ENCODE measurements around the gene EXD3. TPM values are rescaled to one million over a fixed set of nuclear protein-coding genes. Genes with fewer than 3 reads are reported as not detected.
A peak's percentile ranks its signal among the peaks of the same experiment; 100 is the strongest.

EXD3 gene
- total and polyA plus RNA-seq, 7 donors: 8.9 to 29.7 (median 18.0) TPM

DNA sequence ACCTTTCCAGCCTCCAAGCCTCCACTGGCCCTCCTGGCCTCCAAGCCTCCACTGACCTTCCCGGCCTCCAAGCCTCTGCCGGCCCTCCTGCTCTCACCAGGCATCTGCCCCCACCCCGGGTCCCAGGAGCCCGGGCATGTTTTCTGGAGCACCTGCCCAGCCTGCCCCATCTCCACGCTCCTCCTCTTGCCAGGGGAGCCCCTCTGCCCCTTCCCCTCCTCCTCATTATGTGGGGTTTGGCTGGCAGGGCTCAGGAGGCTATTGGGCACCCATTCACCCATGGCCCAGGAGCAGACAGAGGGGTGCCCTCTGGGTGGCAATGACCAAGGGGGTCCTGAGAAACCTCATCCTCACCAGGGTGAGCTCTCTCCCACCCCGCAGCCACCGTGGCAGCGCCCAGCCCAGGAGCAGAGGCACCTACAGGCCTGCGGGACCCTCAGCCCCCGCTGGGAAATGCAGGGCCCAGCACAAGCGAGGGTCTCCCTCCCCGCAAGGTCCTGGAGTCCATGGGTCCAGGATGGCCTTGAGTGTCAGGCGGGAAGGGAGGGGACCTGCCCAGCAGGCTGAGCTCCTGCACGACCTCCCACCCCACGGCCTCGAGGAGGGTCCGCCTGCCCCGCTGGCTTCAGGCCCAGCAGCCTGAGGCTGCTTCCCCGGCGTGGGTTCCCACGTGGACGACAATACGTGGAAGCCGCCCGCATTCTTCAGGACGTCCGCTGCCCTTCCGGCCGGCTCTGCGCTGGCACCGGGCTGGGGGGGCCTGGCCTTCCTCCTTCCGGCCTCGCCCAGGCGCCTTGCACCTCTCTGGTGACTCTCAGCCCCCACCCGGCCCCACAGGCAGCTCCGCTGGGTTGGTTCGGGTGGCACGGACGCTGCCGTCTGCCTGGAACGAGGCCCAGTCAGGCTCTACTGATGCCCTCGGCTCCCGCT, 69.5 kb downstream of the EXD3 start:
- WGBS, 2 donors: 93 to 94% methylated on average over 43 of the region's 43 CpGs
- H3K4me3 ChIP-seq: no peak overlapping the region
- peaks cover 5 to 12% (median 7%) of the 10 kb centered on the region in 4 donors for H3K9me3 ChIP-seq
- no peak for DNase-seq
- intact Hi-C loops (cut with DNase I): no loop called here
- peaks cover 0 to 7% (median 0%) of the 10 kb centered on the region in 4 donors for H3K36me3 ChIP-seq
- no peaks in the 10 kb centered on the region for H3K4me1 ChIP-seq
- H3K27ac ChIP-seq: peak overlapping the region in 1 of 4 donors; percentile 57
- TF ChIP-seq EP300 (IDR thresholded peaks at IDR 0.05) (no peak), POLR2AphosphoS5 (IDR thresholded peaks at IDR 0.05) (no peak), POLR2A (IDR thresholded peaks at IDR 0.05) (no peak)
- TF ChIP-seq, protein P1, sequence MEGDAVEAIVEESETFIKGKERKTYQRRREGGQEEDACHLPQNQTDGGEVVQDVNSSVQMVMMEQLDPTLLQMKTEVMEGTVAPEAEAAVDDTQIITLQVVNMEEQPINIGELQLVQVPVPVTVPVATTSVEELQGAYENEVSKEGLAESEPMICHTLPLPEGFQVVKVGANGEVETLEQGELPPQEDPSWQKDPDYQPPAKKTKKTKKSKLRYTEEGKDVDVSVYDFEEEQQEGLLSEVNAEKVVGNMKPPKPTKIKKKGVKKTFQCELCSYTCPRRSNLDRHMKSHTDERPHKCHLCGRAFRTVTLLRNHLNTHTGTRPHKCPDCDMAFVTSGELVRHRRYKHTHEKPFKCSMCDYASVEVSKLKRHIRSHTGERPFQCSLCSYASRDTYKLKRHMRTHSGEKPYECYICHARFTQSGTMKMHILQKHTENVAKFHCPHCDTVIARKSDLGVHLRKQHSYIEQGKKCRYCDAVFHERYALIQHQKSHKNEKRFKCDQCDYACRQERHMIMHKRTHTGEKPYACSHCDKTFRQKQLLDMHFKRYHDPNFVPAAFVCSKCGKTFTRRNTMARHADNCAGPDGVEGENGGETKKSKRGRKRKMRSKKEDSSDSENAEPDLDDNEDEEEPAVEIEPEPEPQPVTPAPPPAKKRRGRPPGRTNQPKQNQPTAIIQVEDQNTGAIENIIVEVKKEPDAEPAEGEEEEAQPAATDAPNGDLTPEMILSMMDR (IDR thresholded peaks at IDR 0.05): no peak
- H3K27me3 ChIP-seq: no peaks in the 10 kb centered on the region

DNA sequence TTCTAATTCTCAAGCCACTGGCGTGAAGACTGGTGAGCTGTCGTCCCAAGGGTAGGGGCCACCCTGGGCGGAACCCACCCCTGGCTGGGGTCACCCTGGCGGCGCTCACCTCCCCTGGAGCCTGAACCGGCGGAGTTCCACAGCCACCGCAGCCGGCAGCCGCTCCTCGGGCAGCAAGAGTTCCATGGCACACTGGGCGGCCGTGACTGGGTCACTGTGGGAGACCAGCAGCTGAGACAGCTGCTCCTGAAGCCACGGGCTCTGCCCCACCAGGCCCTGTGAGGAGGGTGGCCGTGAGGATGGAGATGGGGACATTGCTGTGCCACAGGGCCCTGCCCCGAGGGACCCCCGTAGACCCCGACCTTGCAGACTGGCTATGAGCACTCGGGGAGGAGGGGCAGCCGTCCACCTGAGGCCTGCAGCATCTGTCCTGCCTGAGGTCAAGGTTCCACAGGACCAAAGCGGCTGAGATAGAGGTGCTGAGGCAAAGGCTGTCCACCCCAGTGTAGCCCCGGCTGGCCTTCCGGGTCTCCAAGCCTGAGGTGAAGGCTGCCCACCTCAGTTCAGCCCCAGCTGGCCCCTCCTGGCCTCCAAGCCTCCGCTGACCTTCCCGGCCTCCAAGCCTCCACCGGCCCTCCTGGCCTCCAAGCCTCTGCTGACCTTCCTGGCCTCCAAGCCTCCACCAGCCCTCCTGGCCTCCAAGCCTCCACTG, 70.3 kb downstream of the EXD3 start:
- no peak overlapping the region for H3K27ac ChIP-seq

DNA sequence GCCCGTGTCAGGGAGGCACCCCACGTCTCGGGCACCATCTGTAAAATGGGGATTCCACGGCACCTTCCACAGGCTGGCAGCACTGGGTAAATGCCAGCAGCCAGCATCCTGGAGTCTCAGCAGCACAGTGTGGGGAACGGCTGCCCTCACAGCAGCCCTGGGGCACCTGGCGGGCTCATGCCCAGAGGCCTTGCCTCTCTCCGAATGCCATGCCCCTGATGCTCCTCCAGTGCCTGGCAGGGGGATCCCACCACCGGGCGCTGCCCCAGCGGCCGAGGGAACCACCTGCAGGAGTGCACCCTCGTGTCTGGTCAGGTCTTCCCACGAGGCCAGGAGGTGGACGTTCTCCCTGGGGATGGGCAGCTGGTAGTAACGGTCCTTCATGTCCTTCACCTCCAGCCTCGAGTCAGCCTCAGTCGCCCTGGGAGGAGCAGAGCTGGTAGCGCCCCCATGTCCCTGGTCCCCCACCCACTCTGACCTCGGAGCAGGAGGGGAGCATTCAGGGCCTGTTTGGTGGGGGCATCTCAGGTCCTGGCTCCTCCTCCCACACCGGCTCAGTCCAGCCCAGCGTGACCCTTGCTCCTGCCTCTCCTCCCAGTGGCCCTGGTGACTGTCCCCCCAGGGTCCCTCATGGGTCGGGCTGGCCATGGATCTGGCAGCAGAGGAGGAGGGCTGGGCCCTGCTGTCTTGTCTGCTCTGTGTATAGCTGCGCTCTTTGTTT, 71.0 kb downstream of the EXD3 start:
- DNase-seq: no peak
- TF ChIP-seq, protein P1 (IDR thresholded peaks at IDR 0.05): no peak
- no peak for TF ChIP-seq POLR2AphosphoS5 (IDR thresholded peaks at IDR 0.05)
- no peak for TF ChIP-seq POLR2A (IDR thresholded peaks at IDR 0.05)
- no peak for TF ChIP-seq EP300 (IDR thresholded peaks at IDR 0.05)
- no peaks in the 10 kb centered on the region for H3K4me1 ChIP-seq
- H3K27ac ChIP-seq: no peak overlapping the region
- H3K4me3 ChIP-seq: no peak overlapping the region
- H3K27me3 ChIP-seq: no peaks in the 10 kb centered on the region
- 93% methylated on average over 23 of the region's 23 CpGs for WGBS, 2 donors
- intact Hi-C loops (cut with DNase I): no loop called here
- H3K36me3 ChIP-seq: peaks cover 0 to 20% (median 3%) of the 10 kb centered on the region in 4 donors
- H3K9me3 ChIP-seq: peaks cover under 1 to 7% (median 2%) of the 10 kb centered on the region in 4 donors

More for the DNA sequence above, 70.3 kb downstream of the EXD3 start:
- Histone ChIP-seq H3K9me3 (peaks cover 5 to 12% (median 7%) of the 10 kb centered on the region in 4 donors), H3K4me3 (no peak overlapping the region), H3K36me3 (peaks cover 0 to 13% (median 0%) of the 10 kb centered on the region in 4 donors), H3K27me3 (no peaks in the 10 kb centered on the region), H3K4me1 (no peaks in the 10 kb centered on the region)
- TF ChIP-seq POLR2A (IDR thresholded peaks at IDR 0.05) (no peak), EP300 (IDR thresholded peaks at IDR 0.05) (no peak), POLR2AphosphoS5 (IDR thresholded peaks at IDR 0.05) (no peak)
- TF ChIP-seq, protein P1 (IDR thresholded peaks at IDR 0.05): no peak
- 89 to 94% methylated on average over 26 of the region's 26 CpGs for whole genome bisulfite sequencing, 2 donors
- intact Hi-C loops (cut with DNase I): no loop called here
- no peak for DNase-seq

DNA sequence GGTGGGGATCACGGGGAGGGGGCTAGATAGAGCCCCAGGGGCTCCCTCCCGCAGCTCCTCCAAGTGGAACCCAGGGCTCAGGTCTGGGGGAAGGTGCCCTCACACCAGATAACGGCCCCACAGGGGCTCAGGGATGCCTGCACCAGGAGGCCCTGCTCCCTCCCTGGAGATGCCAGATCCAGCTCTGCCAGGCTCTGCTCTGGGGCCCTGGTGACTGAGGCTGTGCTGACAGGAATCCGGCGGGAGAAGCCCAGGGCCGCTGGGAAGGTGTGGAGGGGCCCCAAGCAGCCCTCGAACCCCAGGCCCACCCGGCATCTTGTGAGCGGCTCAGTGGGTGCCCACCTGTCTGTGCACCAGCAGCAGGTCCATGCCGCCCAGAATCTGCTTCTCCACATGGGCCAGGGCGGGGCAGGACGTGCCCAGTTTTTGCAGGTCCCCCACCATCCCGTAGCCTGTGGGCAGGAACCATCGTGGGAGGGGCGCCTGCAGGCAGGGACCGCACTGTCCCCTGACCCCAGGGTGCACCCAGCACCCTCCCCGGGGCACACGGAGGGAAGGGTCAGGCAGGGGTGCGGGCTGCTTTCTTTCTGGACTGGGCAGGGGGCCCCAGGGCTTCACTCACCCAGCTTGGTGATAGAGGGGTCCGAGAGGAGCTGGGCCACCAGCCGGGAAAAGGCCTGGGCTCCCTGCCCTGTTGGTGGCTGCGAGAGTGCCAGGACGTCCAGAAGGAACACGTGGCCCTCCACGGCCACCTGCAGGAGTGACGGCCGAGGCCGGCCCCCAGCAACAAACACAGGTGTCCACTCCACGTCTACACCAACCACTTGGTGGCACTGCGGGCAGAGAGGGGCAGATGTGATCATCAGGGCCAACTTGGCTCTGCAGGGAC, 72.0 kb downstream of the EXD3 start:
- H3K36me3 ChIP-seq: peaks cover 0 to 27% (median 7%) of the 10 kb centered on the region in 4 donors
- no peak for TF ChIP-seq EP300 (IDR thresholded peaks at IDR 0.05)
- TF ChIP-seq POLR2AphosphoS5 (IDR thresholded peaks at IDR 0.05): no peak
- no peak for TF ChIP-seq POLR2A (IDR thresholded peaks at IDR 0.05)
- TF ChIP-seq, protein P1 (IDR thresholded peaks at IDR 0.05): no peak

More for the DNA sequence above, 72.0 kb downstream of the EXD3 start:
- no peaks in the 10 kb centered on the region for H3K27me3 ChIP-seq
- no peak for DNase-seq
- no peak overlapping the region for H3K27ac ChIP-seq
- 94 to 96% methylated on average over 30 of the region's 30 CpGs for WGBS, 2 donors
- peaks cover 2 to 4% (median 3%) of the 10 kb centered on the region in 4 donors for H3K9me3 ChIP-seq
- H3K4me3 ChIP-seq: no peak overlapping the region
- intact Hi-C loops (cut with DNase I): no loop called here
- no peaks in the 10 kb centered on the region for H3K4me1 ChIP-seq

All from sigmoid colon (tissue), 7 donors.